K562 (cell line): Measurements from ENCODE around the gene MEF2D.

Experiments used
- ATF3 ChIP-seq, 2 experiments: fragments of 450-650 bp in 1 of 2; sonication (generic) in 1 of 2; formaldehyde crosslinking in 1 of 2; IDR thresholded peaks in 1 of 2; conservative IDR thresholded peaks in 1 of 2; 2 replicates each; pipeline versions ENCODE4 v1.6.1 to v1.8.1; 2016 to 2023; ENCODE audit warnings: mild to moderate bottlenecking in 2 of 2, moderate library complexity in 2 of 2, inconsistent platforms in 1 of 2, missing genetic modification reagents in 1 of 2
- CTCF ChIP-seq, 3 experiments: IDR thresholded peaks in 2 of 3; conservative IDR thresholded peaks in 1 of 3; 2 replicates each; pipeline ENCODE4 v1.5.1; 2011 to 2012; ENCODE audit warnings: low read length in 3 of 3, mild to moderate bottlenecking in 3 of 3, control low read depth in 2 of 3, improper control_type of control experiment in 1 of 3, inconsistent platforms in 1 of 3, low read depth in 1 of 3, mixed read lengths in 1 of 3, moderate library complexity in 1 of 3; ENCODE audit not compliant: insufficient read depth in 2 of 3
- MED1 ChIP-seq: sonication (generic); formaldehyde crosslinking; IDR thresholded peaks from 2 replicates; pipeline ENCODE4 v1.8.1; 2023; ENCODE audit warnings: missing genetic modification reagents, borderline replicate concordance
- TCF7L2 ChIP-seq: fragments of 150-350 bp; IDR thresholded peaks from 2 replicates; pipeline ENCODE4 v1.6.1; 2016; ENCODE audit warnings: low read depth, mild to moderate bottlenecking, low read length, moderate library complexity

GRCh38 chr1:156462954-156463795 is 37.4 kb downstream of the MEF2D start:
- no peak for TF ChIP-seq TCF7L2
- TF ChIP-seq ATF3 (IDR thresholded peaks at IDR 0.05), result no peak
- TF ChIP-seq ATF3 (CRISPR knock-in tag; conservative IDR thresholded peaks at IDR 0.05), result no peak
- no peak for TF ChIP-seq MED1
- no peak for TF ChIP-seq CTCF (IDR thresholded peaks at IDR 0.05 in 2 of 3, conservative IDR thresholded peaks at IDR 0.05 in 1 of 3; ENCODE audit: insufficient read depth in 2 of 3, low read depth in 1 of 3, low read length in 3 of 3)
